SJSA1 (cell line): ENCODE measurements around the gene WDR75. TPM values are rescaled to one million over a fixed set of nuclear protein-coding genes. Genes with fewer than 3 reads are reported as not detected.

Source experiments
- DNase-seq, 2 experiments: peaks; one replicate each; pipeline ENCODE4 v3.0.0-alpha.2; 2015 to 2020; ENCODE audit warnings: low spot score in 2 of 2, low read depth in 1 of 2
- H3K27ac ChIP-seq: fragments of 250-450 bp; sonication (Bioruptor Pico); 2 replicates; pipeline ENCODE4 v1.5.1; 2020; ENCODE audit warnings: mild to moderate bottlenecking, moderate library complexity
- H3K27me3 ChIP-seq: fragments of 250-450 bp; sonication (Bioruptor Pico); replicated peaks from 2 replicates; pipeline ENCODE4 v1.5.1; 2020; ENCODE audit warnings: mild to moderate bottlenecking, moderate library complexity
- H3K36me3 ChIP-seq: fragments of 250-450 bp; sonication (Bioruptor Pico); 2 replicates; pipeline ENCODE4 v1.5.1; 2020; ENCODE audit warnings: mild to moderate bottlenecking
- H3K4me1 ChIP-seq: fragments of 250-450 bp; sonication (Bioruptor Pico); replicated peaks from 2 replicates; pipeline ENCODE4 v1.6.1; 2021; ENCODE audit warnings: mild to moderate bottlenecking
- H3K4me3 ChIP-seq: fragments of 250-450 bp; sonication (Bioruptor Pico); 2 replicates; pipeline ENCODE4 v1.5.1; 2020; ENCODE audit warnings: mild to moderate bottlenecking
- H3K9me3 ChIP-seq: fragments of 250-450 bp; sonication (Bioruptor Pico); replicated peaks from 2 replicates; pipeline ENCODE4 v1.5.1; 2020; ENCODE audit warnings: mild to moderate bottlenecking
- total RNA-seq: library from RNA; depleted of rRNA; stranded (reverse); fragments of >200 nt; shearing (Covaris generic); gene quantifications from 2 replicates; pipeline ENCODE4 v1.2.3, GENCODE V29; 2014

The WDR75 gene
- total RNA-seq, 1 experiment from 2014 or later = 54.7 TPM

DNA sequence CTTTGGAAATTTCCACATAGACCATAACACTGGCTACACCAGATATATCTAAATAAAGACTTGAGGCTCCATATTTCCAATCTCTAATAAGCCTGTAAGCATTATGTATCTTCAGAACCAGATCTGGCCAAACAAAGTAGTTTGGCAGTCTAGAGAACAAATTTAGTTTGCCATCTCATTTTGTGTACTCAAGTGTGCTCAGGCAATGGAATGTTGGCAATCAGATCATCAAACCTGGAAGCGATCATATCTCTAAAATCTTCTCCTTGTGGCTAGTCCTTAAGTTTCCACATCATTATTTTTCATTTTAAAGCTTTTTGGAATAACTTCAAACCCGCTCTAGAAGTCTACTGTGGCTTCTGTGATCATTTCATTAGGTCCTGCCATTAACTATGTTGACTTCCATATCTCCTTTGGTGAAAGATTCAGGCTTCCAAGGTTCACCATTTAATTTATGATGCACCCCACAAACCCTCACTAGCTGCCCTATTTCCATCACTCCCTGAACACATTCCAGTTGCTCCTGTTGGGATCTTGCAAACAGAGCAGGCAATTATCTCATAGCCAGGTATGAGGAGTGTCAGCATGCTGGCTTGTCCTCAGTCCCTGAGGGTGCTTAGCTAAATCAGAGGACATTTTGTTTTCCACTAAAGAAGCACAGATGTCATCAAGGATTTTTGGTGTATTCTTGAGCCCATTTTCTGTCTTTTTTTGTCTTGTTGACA, 46.2 kb downstream of the WDR75 start:
- Histone ChIP-seq H3K4me1 (no peaks in the 10 kb centered on the region), H3K27ac (no peak overlapping the region), H3K4me3 (no peak overlapping the region), H3K9me3 (no peaks in the 10 kb centered on the region; the same call in 1 of the 2 replicates), H3K27me3 (peaks cover 4% of the 10 kb centered on the region; the same call in 1 of the 2 replicates), H3K36me3 (no peaks in the 10 kb centered on the region)
- no peak for DNase-seq

DNA sequence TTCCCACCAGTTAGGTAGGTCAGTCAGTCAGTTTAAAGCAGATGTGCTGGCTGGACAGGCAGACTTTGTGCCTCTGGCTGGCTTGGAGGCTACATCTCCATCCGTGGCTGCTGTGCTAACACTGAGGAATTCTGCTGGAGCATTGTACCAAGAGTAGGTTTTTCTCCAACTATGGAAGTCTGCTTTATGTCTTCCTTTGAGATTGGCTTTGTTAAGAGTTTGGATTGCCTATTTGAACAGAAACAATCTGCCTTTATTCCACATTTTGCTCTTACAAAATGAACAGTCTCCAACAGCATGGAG, 46.7 kb downstream of the WDR75 start:
- Histone ChIP-seq H3K36me3 (no peaks in the 10 kb centered on the region), H3K4me1 (no peaks in the 10 kb centered on the region), H3K27me3 (peaks cover 4% of the 10 kb centered on the region; the same call in 1 of the 2 replicates), H3K4me3 (no peak overlapping the region), H3K27ac (no peak overlapping the region), H3K9me3 (no peaks in the 10 kb centered on the region; the same call in 1 of the 2 replicates)
- no peak for DNase-seq

DNA sequence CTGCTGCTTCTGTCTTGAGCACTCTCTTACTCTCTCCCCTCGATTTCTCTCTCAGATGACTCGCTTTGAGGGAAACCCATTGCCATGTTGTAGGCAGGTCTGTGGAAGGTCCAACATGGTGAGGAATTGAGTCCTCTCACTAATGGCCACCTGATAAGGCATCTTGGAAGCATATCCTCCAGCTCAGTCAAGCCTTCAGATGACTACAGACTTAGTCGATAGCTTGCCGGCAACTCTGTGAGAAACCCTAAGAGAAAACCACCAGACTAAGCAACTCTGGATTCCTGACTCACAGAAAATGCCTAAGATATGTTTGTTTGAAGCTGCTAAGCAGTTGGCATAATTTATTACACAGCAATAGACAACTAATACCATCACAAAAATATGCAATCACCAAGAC, 51.2 kb downstream of the WDR75 start:
- no peak for DNase-seq
- H3K4me3 ChIP-seq = no peak overlapping the region

DNA sequence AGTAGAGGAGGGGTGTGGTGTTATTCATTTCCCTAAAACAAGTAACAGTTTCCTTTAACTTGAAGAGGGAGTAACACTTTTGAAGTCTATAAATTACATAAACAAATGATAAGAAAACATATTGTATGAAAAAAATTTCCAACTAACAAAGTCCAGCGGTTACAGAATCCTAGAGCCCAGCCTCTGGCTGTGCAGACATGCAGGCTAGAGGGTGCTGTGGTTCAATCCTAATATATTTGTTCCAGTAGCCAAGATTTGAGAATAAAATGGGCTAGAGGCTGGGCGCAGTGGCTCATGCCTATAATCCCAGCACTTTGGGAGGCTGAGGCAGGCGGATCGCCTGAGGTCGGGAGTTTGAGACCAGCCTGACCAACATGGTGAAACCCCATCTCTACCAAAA, 56.9 kb downstream of the WDR75 start:
- H3K4me1 ChIP-seq = no peaks in the 10 kb centered on the region; the same call in 1 of the 2 replicates

More for the DNA sequence above, 51.2 kb downstream of the WDR75 start:
- peaks cover 4% of the 10 kb centered on the region; the same call in 1 of the 2 replicates for H3K27me3 ChIP-seq
- H3K9me3 ChIP-seq = peaks cover 2% of the 10 kb centered on the region; the same call in 1 of the 2 replicates
- H3K27ac ChIP-seq = no peak overlapping the region
- H3K4me1 ChIP-seq = no peaks in the 10 kb centered on the region
- H3K36me3 ChIP-seq = no peaks in the 10 kb centered on the region

GRCh38 chr2:189499137-189499536, 57.9 kb downstream of the WDR75 start:
- Histone ChIP-seq H3K4me1 (no peaks in the 10 kb centered on the region; the same call in 1 of the 2 replicates), H3K36me3 (no peaks in the 10 kb centered on the region), H3K9me3 (0 out of 2 replicates have a peak, but pooled peaks cover 2% of the 10 kb centered on the region), H3K27me3 (no peaks in the 10 kb centered on the region; the same call in 1 of the 2 replicates), H3K4me3 (no peak overlapping the region), H3K27ac (no peak overlapping the region)
- DNase-seq = no peak

More for the DNA sequence above, 56.9 kb downstream of the WDR75 start:
- no peak overlapping the region for H3K4me3 ChIP-seq
- no peak for DNase-seq
- no peak overlapping the region for H3K27ac ChIP-seq
- H3K27me3 ChIP-seq = no peaks in the 10 kb centered on the region; the same call in 1 of the 2 replicates
- 0 out of 2 replicates have a peak, but pooled peaks cover 2% of the 10 kb centered on the region for H3K9me3 ChIP-seq
- no peaks in the 10 kb centered on the region for H3K36me3 ChIP-seq

- Histone ChIP-seq H3K36me3 (no peaks in the 10 kb centered on the region), H3K4me1 (no peaks in the 10 kb centered on the region; the same call in 1 of the 2 replicates), H3K9me3 (no peaks in the 10 kb centered on the region), H3K27ac (no peak overlapping the region), H3K27me3 (no peaks in the 10 kb centered on the region), H3K4me3 (no peak overlapping the region)
- DNase-seq = no peak
Observed at GRCh38 chr2:189500456-189501160, 59.3 kb downstream of the WDR75 start.

- no peaks in the 10 kb centered on the region for H3K36me3 ChIP-seq
- H3K4me3 ChIP-seq = no peak overlapping the region
- H3K4me1 ChIP-seq = no peaks in the 10 kb centered on the region; the same call in 1 of the 2 replicates
- H3K27me3 ChIP-seq = no peaks in the 10 kb centered on the region
- no peaks in the 10 kb centered on the region for H3K9me3 ChIP-seq
- no peak for DNase-seq
- H3K27ac ChIP-seq = no peak overlapping the region
Observed at GRCh38 chr2:189501487-189501886, 60.2 kb downstream of the WDR75 start.

- no peak overlapping the region for H3K27ac ChIP-seq
- no peaks in the 10 kb centered on the region for H3K27me3 ChIP-seq
- H3K36me3 ChIP-seq = no peaks in the 10 kb centered on the region
- H3K4me1 ChIP-seq = no peaks in the 10 kb centered on the region; the same call in 1 of the 2 replicates
- H3K4me3 ChIP-seq = no peak overlapping the region
- no peak for DNase-seq
- no peaks in the 10 kb centered on the region for H3K9me3 ChIP-seq
Observed at GRCh38 chr2:189502714-189503113, 61.4 kb downstream of the WDR75 start.

DNA sequence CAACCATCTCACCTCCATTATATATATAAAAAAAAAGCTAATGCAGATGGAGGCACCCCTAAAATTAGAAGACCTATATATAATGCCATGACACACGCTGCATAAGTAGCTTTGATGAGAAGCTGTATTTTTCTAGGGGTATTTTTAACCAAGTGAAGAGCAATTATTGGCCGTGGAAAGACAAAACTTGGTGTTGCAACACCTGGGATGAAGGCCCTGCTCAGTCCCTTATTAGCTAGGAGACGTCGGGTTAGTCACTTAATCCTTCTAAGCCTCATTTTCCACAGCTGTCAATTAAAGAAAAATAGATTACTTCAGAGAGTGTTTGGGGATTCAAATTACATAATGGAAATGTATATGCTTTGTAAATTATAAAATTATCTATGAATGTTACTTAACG, 63.0 kb downstream of the WDR75 start:
- no peak for DNase-seq
- no peaks in the 10 kb centered on the region for H3K36me3 ChIP-seq
- no peak overlapping the region for H3K27ac ChIP-seq
- H3K4me1 ChIP-seq = no peaks in the 10 kb centered on the region; the same call in 1 of the 2 replicates
- H3K4me3 ChIP-seq = no peak overlapping the region
- H3K27me3 ChIP-seq = no peaks in the 10 kb centered on the region
- H3K9me3 ChIP-seq = no peaks in the 10 kb centered on the region

- Histone ChIP-seq H3K4me1 (no peaks in the 10 kb centered on the region; the same call in 1 of the 2 replicates), H3K9me3 (no peaks in the 10 kb centered on the region), H3K27ac (no peak overlapping the region), H3K36me3 (no peaks in the 10 kb centered on the region), H3K27me3 (no peaks in the 10 kb centered on the region), H3K4me3 (no peak overlapping the region)
- DNase-seq = no peak
Observed at GRCh38 chr2:189505492-189505891, 64.2 kb downstream of the WDR75 start.

GRCh38 chr2:189506514-189506976, 65.3 kb downstream of the WDR75 start:
- DNase-seq = no peak
- Histone ChIP-seq H3K27ac (no peak overlapping the region), H3K4me3 (no peak overlapping the region), H3K4me1 (no peaks in the 10 kb centered on the region; the same call in 1 of the 2 replicates), H3K36me3 (no peaks in the 10 kb centered on the region), H3K27me3 (no peaks in the 10 kb centered on the region), H3K9me3 (no peaks in the 10 kb centered on the region)

DNA sequence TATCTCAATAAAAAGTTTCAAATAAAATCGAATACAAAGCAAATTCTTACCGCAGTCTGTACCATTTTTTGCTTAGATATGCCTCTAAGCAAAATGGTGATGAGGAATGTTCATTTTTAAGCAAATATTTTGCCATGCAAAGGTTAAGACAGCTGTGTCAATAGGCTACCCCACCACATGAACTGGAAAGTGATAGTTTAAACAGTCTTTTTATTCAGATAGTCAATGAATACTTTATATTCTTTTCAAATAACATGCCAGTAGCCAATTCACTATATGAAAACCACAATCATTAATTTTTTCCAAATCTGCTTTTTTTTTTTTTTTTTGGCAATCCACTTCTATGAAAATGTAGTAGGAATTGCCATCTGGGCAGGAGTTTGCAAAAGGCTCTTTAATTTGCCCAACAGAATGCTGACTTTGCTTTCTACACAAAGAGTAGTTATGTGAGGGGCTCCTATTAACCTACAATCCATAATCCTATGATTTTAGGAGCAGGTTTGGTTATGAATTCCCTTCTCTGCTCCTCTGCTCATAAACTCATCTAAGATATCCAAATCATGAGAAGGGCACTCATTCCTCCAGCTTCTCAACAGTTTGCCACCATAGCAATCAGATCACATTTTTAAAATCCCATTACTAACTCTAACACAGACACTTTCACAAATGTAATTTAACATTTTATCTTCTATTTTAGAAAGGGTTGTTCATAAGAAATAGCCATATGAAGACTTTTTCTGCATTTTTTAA, 70.1 kb downstream of the WDR75 start:
- H3K4me1 ChIP-seq = no peaks in the 10 kb centered on the region
- peaks cover 5% of the 10 kb centered on the region; the same call in 1 of the 2 replicates for H3K27me3 ChIP-seq
- no peaks in the 10 kb centered on the region for H3K9me3 ChIP-seq
- no peak overlapping the region for H3K4me3 ChIP-seq
- no peaks in the 10 kb centered on the region for H3K36me3 ChIP-seq
- DNase-seq = no peak
- no peak overlapping the region for H3K27ac ChIP-seq

GRCh38 chr2:189511960-189512319, 70.7 kb downstream of the WDR75 start:
- Histone ChIP-seq H3K27ac (no peak overlapping the region), H3K9me3 (no peaks in the 10 kb centered on the region), H3K4me3 (no peak overlapping the region), H3K4me1 (no peaks in the 10 kb centered on the region), H3K36me3 (no peaks in the 10 kb centered on the region), H3K27me3 (peaks cover 9% of the 10 kb centered on the region; the same call in 1 of the 2 replicates)
- no peak for DNase-seq
